PC-3 (cell line): ENCODE results near the gene FBXO44.

Source experiments
- EZH2 ChIP-seq: fragments of 300-600 bp; sonication (generic); IDR thresholded peaks from one replicate; pipeline ENCODE4 v1.6.1; 2017; ENCODE audit warnings: antibody characterized with exemption, mild to moderate bottlenecking, low read length; ENCODE audit not compliant: unreplicated experiment
- TF ChIP-seq, protein P1 (sequence below): fragments of 300-600 bp; sonication (generic); conservative IDR thresholded peaks from 2 replicates; pipeline ENCODE4 v1.5.1; 2017; ENCODE audit warnings: antibody characterized with exemption, low read depth, mild to moderate bottlenecking, low read length

DNA sequence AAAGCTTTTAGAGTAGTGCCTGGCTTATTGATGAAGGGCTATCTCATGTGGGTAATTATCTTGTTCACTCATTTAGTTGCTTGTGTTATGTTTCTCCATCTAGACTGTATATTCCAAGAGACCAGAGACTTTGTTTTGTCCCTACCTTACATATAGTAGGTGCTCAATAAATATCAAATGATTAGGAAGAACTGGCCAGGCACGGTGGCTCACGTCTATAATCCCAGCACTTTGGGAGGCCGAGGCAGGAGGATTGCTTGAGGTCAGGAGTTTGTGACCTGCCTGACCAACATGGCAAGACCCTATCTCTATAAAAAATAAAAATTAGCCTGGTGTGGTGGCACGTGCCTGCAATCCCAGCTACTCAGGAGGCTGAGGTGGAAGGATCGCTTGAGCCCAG lies 9.4 kb upstream of the FBXO44 start:
- TF ChIP-seq, protein P1, sequence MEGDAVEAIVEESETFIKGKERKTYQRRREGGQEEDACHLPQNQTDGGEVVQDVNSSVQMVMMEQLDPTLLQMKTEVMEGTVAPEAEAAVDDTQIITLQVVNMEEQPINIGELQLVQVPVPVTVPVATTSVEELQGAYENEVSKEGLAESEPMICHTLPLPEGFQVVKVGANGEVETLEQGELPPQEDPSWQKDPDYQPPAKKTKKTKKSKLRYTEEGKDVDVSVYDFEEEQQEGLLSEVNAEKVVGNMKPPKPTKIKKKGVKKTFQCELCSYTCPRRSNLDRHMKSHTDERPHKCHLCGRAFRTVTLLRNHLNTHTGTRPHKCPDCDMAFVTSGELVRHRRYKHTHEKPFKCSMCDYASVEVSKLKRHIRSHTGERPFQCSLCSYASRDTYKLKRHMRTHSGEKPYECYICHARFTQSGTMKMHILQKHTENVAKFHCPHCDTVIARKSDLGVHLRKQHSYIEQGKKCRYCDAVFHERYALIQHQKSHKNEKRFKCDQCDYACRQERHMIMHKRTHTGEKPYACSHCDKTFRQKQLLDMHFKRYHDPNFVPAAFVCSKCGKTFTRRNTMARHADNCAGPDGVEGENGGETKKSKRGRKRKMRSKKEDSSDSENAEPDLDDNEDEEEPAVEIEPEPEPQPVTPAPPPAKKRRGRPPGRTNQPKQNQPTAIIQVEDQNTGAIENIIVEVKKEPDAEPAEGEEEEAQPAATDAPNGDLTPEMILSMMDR, result no peak
- no peak for TF ChIP-seq EZH2
